IMR-90 (cell line): Measurements from ENCODE around the gene TEP1. TPM values are rescaled to one million over a fixed set of nuclear protein-coding genes. Genes with fewer than 3 reads are reported as not detected.

ENCODE experiments used
- ATAC-seq: fragments of 200-7000 bp; cut with Tn5 transposase; 2 replicates; pipeline ENCODE4 v1.9.1; 2020; ENCODE audit warnings: low read depth, mild to moderate bottlenecking, moderate library complexity
- BruUV-seq: library from RNA; stranded (reverse); fragments of 400-500 nt; replicated peaks from 2 replicates; lab custom pipeline; 2021; lab: Mats Ljungman, UMichigan
- CTCF ChIA-PET: fragments of 300-600 bp; formaldehyde crosslinking; extraction: SDS; loops from one replicate; lab custom pipeline; 2021; ENCODE audit warnings: antibody characterized with exemption; lab: Yijun Ruan, JAX
- POLR2A ChIA-PET: fragments of 300-600 bp; sonication (Branson Sonifier 250); formaldehyde crosslinking; loops from one replicate; lab custom pipeline; 2022; ENCODE audit warnings: antibody characterized with exemption; ENCODE audit not compliant: unreplicated experiment; lab: Charles Lee
- DNase-seq: peaks from one replicate; pipeline ENCODE4 v3.0.0; 2013
- H2AFZ ChIP-seq: replicated peaks from 2 replicates; pipeline ENCODE3; 2013; ENCODE audit warnings: low read length, mild to moderate bottlenecking; ENCODE audit not compliant: poor library complexity
- H2AK5ac ChIP-seq: 2 replicates; pipeline ENCODE4 v1.6.1; 2013; ENCODE audit warnings: low read depth, low read length, inconsistent platforms
- H2AK9ac ChIP-seq: replicated peaks from 2 replicates; pipeline ENCODE3; 2013; ENCODE audit warnings: mild to moderate bottlenecking, low read depth, low read length, moderate library complexity; ENCODE audit not compliant: poor library complexity
- H2BK120ac ChIP-seq: 2 replicates; pipeline ENCODE4 v1.6.1; 2013; ENCODE audit warnings: low read depth, low read length, inconsistent platforms
- H2BK15ac ChIP-seq: 3 replicates; pipeline ENCODE4 v1.6.1; 2013; ENCODE audit warnings: low read depth, low read length, inconsistent platforms
- H2BK20ac ChIP-seq: 2 replicates; pipeline ENCODE4 v1.6.1; 2013; ENCODE audit warnings: low read depth, mild to moderate bottlenecking, inconsistent platforms, low read length, moderate library complexity
- H2BK5ac ChIP-seq: 2 replicates; pipeline ENCODE4 v1.6.1; 2013; ENCODE audit warnings: mild to moderate bottlenecking, low read depth, low read length, inconsistent platforms; ENCODE audit not compliant: poor library complexity, severe bottlenecking
- H3K14ac ChIP-seq: replicated peaks from 2 replicates; pipeline ENCODE4 v1.6.1; 2013; ENCODE audit warnings: low read depth, low read length, inconsistent platforms
- H3K18ac ChIP-seq: 2 replicates; pipeline ENCODE4 v1.6.1; 2013; ENCODE audit warnings: low read depth, low read length, control low read depth
- H3K23ac ChIP-seq: 2 replicates; pipeline ENCODE4 v1.6.1; 2013; ENCODE audit warnings: low read depth, low read length, inconsistent platforms
- H3K27ac ChIP-seq: 2 replicates; pipeline ENCODE4 v1.5.1; 2013; ENCODE audit warnings: mild to moderate bottlenecking, control low read depth, low read length; ENCODE audit not compliant: insufficient read depth
- H3K27me3 ChIP-seq: 2 replicates; pipeline ENCODE4 v1.6.1; 2013; ENCODE audit warnings: low read length; ENCODE audit not compliant: control insufficient read depth, insufficient read depth
- H3K36me3 ChIP-seq: 2 replicates; pipeline ENCODE4 v1.6.1; 2013; ENCODE audit warnings: low read length, mixed read lengths; ENCODE audit not compliant: control insufficient read depth, insufficient read depth
- H3K4ac ChIP-seq: 2 replicates; pipeline ENCODE4 v1.6.1; 2013; ENCODE audit warnings: low read depth, low read length, inconsistent platforms
- H3K4me1 ChIP-seq: 2 replicates; pipeline ENCODE4 v1.6.1; 2013; ENCODE audit warnings: low read length, mixed read lengths; ENCODE audit not compliant: control insufficient read depth, insufficient read depth
- H3K4me2 ChIP-seq: 2 replicates; pipeline ENCODE4 v1.6.1; 2013; ENCODE audit warnings: low read depth, mild to moderate bottlenecking, control low read depth, low read length, moderate library complexity
- H3K4me3 ChIP-seq: 2 replicates; pipeline ENCODE4 v1.5.1; 2013; ENCODE audit warnings: low read depth, mild to moderate bottlenecking, control low read depth, low read length, moderate library complexity; ENCODE audit not compliant: insufficient read depth
- H3K56ac ChIP-seq: 2 replicates; pipeline ENCODE4 v1.6.1; 2013; ENCODE audit warnings: low read length, inconsistent platforms; ENCODE audit not compliant: insufficient read depth; ENCODE audit errors: extremely low read depth
- H3K79me1 ChIP-seq, 2 experiments: 2 replicates each; pipeline ENCODE4 v1.6.1; 2013; ENCODE audit warnings: low read length in 2 of 2, inconsistent platforms in 1 of 2, low read depth in 1 of 2
- H3K9ac ChIP-seq: 2 replicates; pipeline ENCODE4 v1.6.1; 2013; ENCODE audit warnings: low read depth, low read length, control low read depth
- H3K9me1 ChIP-seq: 2 replicates; pipeline ENCODE4 v1.6.1; 2013; ENCODE audit warnings: low read length, inconsistent platforms; ENCODE audit not compliant: insufficient read depth
- H3K9me3 ChIP-seq: 2 replicates; pipeline ENCODE4 v1.6.1; 2013; ENCODE audit warnings: low read length; ENCODE audit not compliant: control insufficient read depth, insufficient read depth
- H4K20me1 ChIP-seq: 2 replicates; pipeline ENCODE4 v1.6.1; 2013; ENCODE audit warnings: low read length, inconsistent platforms; ENCODE audit not compliant: insufficient read depth
- H4K5ac ChIP-seq: 2 replicates; pipeline ENCODE4 v1.6.1; 2013; ENCODE audit warnings: mild to moderate bottlenecking, low read depth, low read length, control low read depth
- H4K8ac ChIP-seq, 2 experiments: 2 replicates each; pipeline ENCODE4 v1.6.1; 2013; ENCODE audit warnings: low read depth in 2 of 2, low read length in 2 of 2, control low read depth in 1 of 2, inconsistent platforms in 1 of 2
- H4K91ac ChIP-seq: 2 replicates; pipeline ENCODE4 v1.6.1; 2013; ENCODE audit warnings: low read depth, low read length, inconsistent platforms; ENCODE audit not compliant: insufficient read depth
- BHLHE40 ChIP-seq: fragments of 150-350 bp; IDR thresholded peaks from 2 replicates; pipeline ENCODE4 v1.6.1; 2016; ENCODE audit warnings: mild to moderate bottlenecking, low read depth, low read length
- CEBPB ChIP-seq: IDR thresholded peaks from 2 replicates; pipeline ENCODE4 v1.6.1; 2012; ENCODE audit warnings: low read depth, low read length, improper control_type of control experiment
- CHD1 ChIP-seq: IDR thresholded peaks from 2 replicates; pipeline ENCODE4 v1.6.1; 2012; ENCODE audit warnings: low read depth, low read length, improper control_type of control experiment
- FOS ChIP-seq: fragments of 150-350 bp; IDR thresholded peaks from 2 replicates; pipeline ENCODE4 v1.6.1; 2016; ENCODE audit warnings: low read depth, low read length
- MAFK ChIP-seq: IDR thresholded peaks from 2 replicates; pipeline ENCODE4 v1.6.1; 2012; ENCODE audit warnings: low read depth, low read length, improper control_type of control experiment
- MAZ ChIP-seq: IDR thresholded peaks from 2 replicates; pipeline ENCODE4 v1.6.1; 2012; ENCODE audit warnings: low read depth, mild to moderate bottlenecking, low read length, improper control_type of control experiment, moderate library complexity, borderline replicate concordance
- MXI1 ChIP-seq: IDR thresholded peaks from 2 replicates; pipeline ENCODE4 v1.6.1; 2012; ENCODE audit warnings: low read depth, mild to moderate bottlenecking, low read length, moderate library complexity, borderline replicate concordance
- NFE2L2 ChIP-seq: fragments of 150-350 bp; IDR thresholded peaks from 2 replicates; pipeline ENCODE4 v1.6.1; 2016; ENCODE audit warnings: low read depth, mild to moderate bottlenecking, low read length
- RAD21 ChIP-seq: IDR thresholded peaks from 2 replicates; pipeline ENCODE4 v1.6.1; 2012; ENCODE audit warnings: low read length, improper control_type of control experiment
- RCOR1 ChIP-seq: IDR thresholded peaks from 2 replicates; pipeline ENCODE4 v1.6.1; 2012; ENCODE audit warnings: mild to moderate bottlenecking, low read length, improper control_type of control experiment; ENCODE audit not compliant: insufficient replicate concordance
- RFX5 ChIP-seq: IDR thresholded peaks from 2 replicates; pipeline ENCODE4 v1.8.0; 2012; ENCODE audit warnings: low read depth, mild to moderate bottlenecking, low read length, moderate library complexity
- SMC3 ChIP-seq: fragments of 150-350 bp; IDR thresholded peaks from 2 replicates; pipeline ENCODE4 v1.6.1; 2016; ENCODE audit warnings: low read depth, mild to moderate bottlenecking, antibody characterized with exemption, low read length, moderate library complexity
- USF2 ChIP-seq: fragments of 150-350 bp; IDR thresholded peaks from 2 replicates; pipeline ENCODE4 v1.6.1; 2017; ENCODE audit warnings: mild to moderate bottlenecking, antibody characterized with exemption, low read length, low read depth
- WGBS, 2 experiments: methylation state at CpG; one replicate each; pipeline versions ENCODE4 v1.1.5 to v1.1.7; 2013; ENCODE audit warnings: missing lambda C conversion rate in 2 of 2; ENCODE audit not compliant: insufficient read length in 1 of 2; ENCODE audit errors: extremely low coverage in 2 of 2; 5-methylcytosine and 5-hydroxymethylcytosine counted together
- dilution Hi-C: fragments of 300-500 bp; cut with HindIII; formaldehyde crosslinking; loops from one replicate; pipeline ENCODE4 v1.14.3; 2018; ENCODE audit warnings: low sequenced_read_pairs; ENCODE audit not compliant: unreplicated experiment
- in situ Hi-C: fragments of 300-500 bp; cut with MboI; formaldehyde crosslinking; loops from 3 replicates; pipeline ENCODE4 v1.14.3; 2019; ENCODE audit warnings: low sequenced_read_pairs, inconsistent platforms, mixed read lengths
- intact Hi-C: fragments of 100-400 bp; cut with micrococcal nuclease; formaldehyde crosslinking; loops from 2 replicates; pipeline ENCODE4 v1.10.0; 2022
- polyA plus RNA-seq, 3 experiments: library from polyadenylated mRNA; depleted of rRNA; stranded (reverse); fragments of >200 nt; gene quantifications; 2 replicates each; pipeline ENCODE4 v1.2.3, GENCODE V29; 2012; ENCODE audit warnings: low replicate concordance in 1 of 3
- total RNA-seq: library from RNA; depleted of rRNA; stranded (reverse); fragments of >200 nt; gene quantifications from 2 replicates; pipeline ENCODE4 v1.2.3, GENCODE V29; 2012
- TF ChIP-seq, protein P1 (sequence below): fragments of 150-350 bp; IDR thresholded peaks from 2 replicates; pipeline ENCODE4 v1.6.1; 2016; ENCODE audit warnings: low read depth, mild to moderate bottlenecking, low read length, moderate library complexity, borderline replicate concordance

The TEP1 gene
- total and polyA plus RNA-seq, 2 of the 4 experiments (the other 2 are of a cell fraction) = 10.7 to 12.4 TPM

GRCh38 chr14:20347747-20348146 is 65.6 kb downstream of the TEP1 start:
- Histone ChIP-seq H3K56ac (no peak overlapping the region), H2BK5ac (no peak overlapping the region), H4K8ac (no peak overlapping the region), H3K4me1 (no peaks in the 10 kb centered on the region), H2BK15ac (no peak overlapping the region), H2BK120ac (no peak overlapping the region), H3K4me2 (no peak overlapping the region), H2AK9ac (no peak overlapping the region), H3K9ac (no peak overlapping the region), H3K4me3 (no peak overlapping the region), H3K9me3 (no peaks in the 10 kb centered on the region), H3K23ac (no peak overlapping the region), H3K18ac (no peak overlapping the region), H3K4ac (no peak overlapping the region), H3K36me3 (peaks cover 25% of the 10 kb centered on the region), H3K79me1 (peaks cover 3 to 14% of the 10 kb centered on the region in 2 experiments; a peak in 2 of 4 replicates), H2AFZ (no peak overlapping the region), H3K14ac (no peak overlapping the region), H2AK5ac (no peak overlapping the region), H4K91ac (no peak overlapping the region), H4K5ac (no peak overlapping the region), H4K20me1 (no peaks in the 10 kb centered on the region), H3K27ac (no peak overlapping the region), H3K9me1 (no peaks in the 10 kb centered on the region), H3K27me3 (no peaks in the 10 kb centered on the region), H2BK20ac (no peak overlapping the region)
- dilution Hi-C loops (no loop called here), in situ Hi-C loops (loop anchor here (25.0 kb wide), 2 partner anchors 640 to 740 kb away; partner anchors contain the start of genes METTL17, SLC39A2 and ZNF219), intact Hi-C loops (no loop called here)
- ATAC-seq (no peak), DNase-seq (no peak)
- ChIA-PET CTCF (no interaction called here), POLR2A (no interaction called here)
- no CpG with 5 or more reads among the region's 3 CpGs for WGBS, 2 experiments
- no TSS peak for BruUV-seq
- TF ChIP-seq RFX5 (no peak), CEBPB (no peak), CHD1 (no peak), SMC3 (no peak), MAFK (no peak), MAZ (no peak), RCOR1 (no peak), BHLHE40 (no peak), MXI1 (no peak), RAD21 (no peak), USF2 (no peak), NFE2L2 (no peak), FOS (no peak)
- TF ChIP-seq, protein P1, sequence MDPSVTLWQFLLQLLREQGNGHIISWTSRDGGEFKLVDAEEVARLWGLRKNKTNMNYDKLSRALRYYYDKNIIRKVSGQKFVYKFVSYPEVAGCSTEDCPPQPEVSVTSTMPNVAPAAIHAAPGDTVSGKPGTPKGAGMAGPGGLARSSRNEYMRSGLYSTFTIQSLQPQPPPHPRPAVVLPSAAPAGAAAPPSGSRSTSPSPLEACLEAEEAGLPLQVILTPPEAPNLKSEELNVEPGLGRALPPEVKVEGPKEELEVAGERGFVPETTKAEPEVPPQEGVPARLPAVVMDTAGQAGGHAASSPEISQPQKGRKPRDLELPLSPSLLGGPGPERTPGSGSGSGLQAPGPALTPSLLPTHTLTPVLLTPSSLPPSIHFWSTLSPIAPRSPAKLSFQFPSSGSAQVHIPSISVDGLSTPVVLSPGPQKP = no peak
